ENCODE data around the gene C1S.

The C1S gene

GRCh38 chr12:7075939-7076338 is 15.4 kb downstream of the C1S start:
- no peaks in the 10 kb centered on the region for H3K36me3 Mint-ChIP-seq
- H3K27ac Mint-ChIP-seq, result no peak overlapping the region
- H3K4me3 Mint-ChIP-seq, result no peak overlapping the region
- DNase-seq (ENCODE audit: low spot score in 2 of 2) (no peak), ATAC-seq (ENCODE audit: low read depth) (no peak)
- peaks cover 18% of the 10 kb centered on the region for H3K27me3 Mint-ChIP-seq
- no peaks in the 10 kb centered on the region for H3K4me1 Mint-ChIP-seq
- H3K9me3 Mint-ChIP-seq, result no peaks in the 10 kb centered on the region

- no peaks in the 10 kb centered on the region for H3K9me3 Mint-ChIP-seq
- DNase-seq (ENCODE audit: low spot score in 2 of 2), result no peak
- peaks cover 18% of the 10 kb centered on the region for H3K27me3 Mint-ChIP-seq
- no peak overlapping the region for H3K4me3 Mint-ChIP-seq
- H3K27ac Mint-ChIP-seq, result no peak overlapping the region
- ATAC-seq (ENCODE audit: low read depth), result no peak
- H3K36me3 Mint-ChIP-seq, result no peaks in the 10 kb centered on the region
- H3K4me1 Mint-ChIP-seq, result no peaks in the 10 kb centered on the region
Measured at GRCh38 chr12:7076493-7076892, 16.0 kb downstream of the C1S start.

- DNase-seq (ENCODE audit: low spot score in 2 of 2), result no peak
- Mint-ChIP-seq H3K4me1 (peaks cover under 1% of the 10 kb centered on the region), H3K36me3 (peaks cover under 1% of the 10 kb centered on the region), H3K27ac (no peak overlapping the region), H3K4me3 (no peak overlapping the region), H3K27me3 (peaks cover 11% of the 10 kb centered on the region), H3K9me3 (peaks cover 2% of the 10 kb centered on the region)
- no peak for ATAC-seq (ENCODE audit: low read depth)
Measured at GRCh38 chr12:7078163-7078562, 17.6 kb downstream of the C1S start.

DNA sequence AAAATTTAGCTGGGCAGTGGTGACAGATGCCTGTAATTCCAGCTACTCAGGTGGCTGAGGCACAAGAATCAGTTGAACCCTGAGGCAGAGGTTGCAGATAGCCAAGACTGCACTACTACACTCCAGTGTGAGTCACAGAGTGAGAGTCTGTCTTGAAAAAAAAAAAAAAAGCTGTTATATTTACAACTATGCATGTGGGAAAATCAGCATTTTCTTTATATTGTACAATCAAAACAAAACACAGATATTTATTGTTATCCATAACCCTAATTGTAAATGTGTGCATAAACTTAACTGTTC is 19.3 kb downstream of the C1S start:
- DNase-seq (ENCODE audit: low spot score in 2 of 2) (no peak), ATAC-seq (ENCODE audit: low read depth) (no peak)
- Mint-ChIP-seq H3K27me3 (peaks cover 13% of the 10 kb centered on the region), H3K9me3 (peaks cover 4% of the 10 kb centered on the region), H3K4me1 (peaks cover 3% of the 10 kb centered on the region), H3K27ac (no peak overlapping the region), H3K36me3 (peaks cover 3% of the 10 kb centered on the region), H3K4me3 (no peak overlapping the region)

- peaks cover 10% of the 10 kb centered on the region for H3K27me3 Mint-ChIP-seq
- H3K4me1 Mint-ChIP-seq, result peaks cover 3% of the 10 kb centered on the region
- ATAC-seq (ENCODE audit: low read depth) (no peak), DNase-seq (ENCODE audit: low spot score in 2 of 2) (no peak)
- H3K36me3 Mint-ChIP-seq, result peaks cover 3% of the 10 kb centered on the region
- no peak overlapping the region for H3K4me3 Mint-ChIP-seq
- H3K9me3 Mint-ChIP-seq, result peaks cover 4% of the 10 kb centered on the region
- H3K27ac Mint-ChIP-seq, result no peak overlapping the region
Measured at GRCh38 chr12:7081037-7081436, 20.5 kb downstream of the C1S start.

- Mint-ChIP-seq H3K36me3 (peaks cover 3% of the 10 kb centered on the region), H3K4me1 (peaks cover 3% of the 10 kb centered on the region), H3K27me3 (peaks cover 5% of the 10 kb centered on the region), H3K27ac (no peak overlapping the region), H3K9me3 (peaks cover 4% of the 10 kb centered on the region), H3K4me3 (no peak overlapping the region)
- ATAC-seq (ENCODE audit: low read depth) (no peak), DNase-seq (ENCODE audit: low spot score in 2 of 2) (no peak)
Measured at GRCh38 chr12:7083125-7083524, 22.6 kb downstream of the C1S start.

- no peak for ATAC-seq (ENCODE audit: low read depth)
- no peak overlapping the region for H3K4me3 Mint-ChIP-seq
- no peaks in the 10 kb centered on the region for H3K36me3 Mint-ChIP-seq
- H3K27ac Mint-ChIP-seq, result no peak overlapping the region
- peaks cover 5% of the 10 kb centered on the region for H3K27me3 Mint-ChIP-seq
- H3K9me3 Mint-ChIP-seq, result no peaks in the 10 kb centered on the region
- peaks cover 5% of the 10 kb centered on the region for H3K4me1 Mint-ChIP-seq
- DNase-seq (ENCODE audit: low spot score in 2 of 2), result no peak
Measured at GRCh38 chr12:7089196-7089871, 28.8 kb downstream of the C1S start.

DNA sequence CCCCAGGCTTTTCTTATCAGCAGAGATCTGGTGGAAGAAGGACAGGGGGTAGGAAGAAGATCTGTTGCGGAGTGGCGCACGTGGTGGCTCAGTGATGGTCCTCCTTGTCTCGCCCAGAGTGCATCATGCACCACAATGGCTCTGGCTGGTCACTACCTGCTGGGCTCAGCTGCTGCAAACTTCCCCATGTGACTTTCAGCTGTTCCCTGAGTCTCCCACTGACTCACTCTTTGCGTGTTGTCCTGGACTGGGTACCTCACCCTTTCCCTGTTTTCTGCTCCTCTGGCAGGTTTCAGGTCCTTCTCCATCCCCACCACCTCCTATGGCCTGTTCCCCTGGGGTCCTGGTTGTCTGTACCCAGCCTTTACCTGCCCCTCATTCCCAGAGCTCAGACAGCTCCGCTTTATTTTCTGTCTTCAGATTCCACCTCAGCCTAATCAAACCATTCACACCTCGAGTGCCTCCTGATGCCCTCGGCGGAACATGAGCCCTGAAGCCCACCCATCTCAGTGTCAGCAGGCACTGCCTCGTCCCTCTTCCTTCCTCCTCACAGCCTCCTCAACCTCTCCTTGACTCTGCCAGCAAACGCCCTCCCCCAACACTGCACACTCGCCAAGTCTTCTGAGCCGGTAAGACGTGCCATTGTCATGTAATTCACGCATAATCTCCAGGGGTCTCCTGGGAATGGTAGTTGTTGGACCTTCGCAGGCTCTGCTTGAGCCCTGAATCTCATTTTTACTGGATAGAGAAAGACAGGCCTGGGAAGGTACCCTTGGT is 29.9 kb downstream of the C1S start:
- no peak overlapping the region for H3K4me3 Mint-ChIP-seq
- peaks cover 5% of the 10 kb centered on the region for H3K4me1 Mint-ChIP-seq
- DNase-seq (ENCODE audit: low spot score in 2 of 2), result no peak
- H3K27ac Mint-ChIP-seq, result no peak overlapping the region
- peaks cover 5% of the 10 kb centered on the region for H3K27me3 Mint-ChIP-seq
- no peaks in the 10 kb centered on the region for H3K9me3 Mint-ChIP-seq
- no peak for ATAC-seq (ENCODE audit: low read depth)
- no peaks in the 10 kb centered on the region for H3K36me3 Mint-ChIP-seq

DNA sequence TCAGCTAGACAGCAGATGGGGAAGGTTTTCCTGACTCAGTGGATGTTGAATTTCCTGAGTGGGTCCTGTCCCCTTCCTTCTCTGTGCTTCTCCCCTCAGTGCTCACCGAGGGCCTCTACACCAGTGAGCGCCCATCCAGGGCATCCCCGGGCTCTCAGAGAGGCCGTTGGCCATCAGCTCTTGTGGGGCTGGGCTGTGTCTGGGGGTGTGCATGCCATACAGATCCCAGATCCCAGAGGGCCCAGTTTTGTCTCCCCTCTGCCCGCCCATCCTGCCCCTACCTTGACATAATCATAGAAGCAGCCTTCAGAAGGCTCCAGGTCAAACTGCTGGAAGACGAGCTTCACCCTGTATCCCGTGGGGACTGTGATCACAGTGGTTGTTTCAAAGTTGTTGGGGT is 30.7 kb downstream of the C1S start:
- Mint-ChIP-seq H3K27me3 (peaks cover 5% of the 10 kb centered on the region), H3K27ac (no peak overlapping the region), H3K4me1 (peaks cover 5% of the 10 kb centered on the region), H3K4me3 (peak overlapping the region; percentile 64), H3K36me3 (no peaks in the 10 kb centered on the region), H3K9me3 (no peaks in the 10 kb centered on the region)
- no peak for ATAC-seq (ENCODE audit: low read depth)
- no peak for DNase-seq (ENCODE audit: low spot score in 2 of 2)

GRCh38 chr12:7091660-7092228 is 31.2 kb downstream of the C1S start:
- DNase-seq (ENCODE audit: low spot score in 2 of 2) (no peak), ATAC-seq (ENCODE audit: low read depth) (no peak)
- Mint-ChIP-seq H3K9me3 (no peaks in the 10 kb centered on the region), H3K27me3 (peaks cover 5% of the 10 kb centered on the region), H3K27ac (no peak overlapping the region), H3K36me3 (no peaks in the 10 kb centered on the region), H3K4me3 (peak overlapping the region; percentile 88), H3K4me1 (peaks cover 5% of the 10 kb centered on the region)

DNA sequence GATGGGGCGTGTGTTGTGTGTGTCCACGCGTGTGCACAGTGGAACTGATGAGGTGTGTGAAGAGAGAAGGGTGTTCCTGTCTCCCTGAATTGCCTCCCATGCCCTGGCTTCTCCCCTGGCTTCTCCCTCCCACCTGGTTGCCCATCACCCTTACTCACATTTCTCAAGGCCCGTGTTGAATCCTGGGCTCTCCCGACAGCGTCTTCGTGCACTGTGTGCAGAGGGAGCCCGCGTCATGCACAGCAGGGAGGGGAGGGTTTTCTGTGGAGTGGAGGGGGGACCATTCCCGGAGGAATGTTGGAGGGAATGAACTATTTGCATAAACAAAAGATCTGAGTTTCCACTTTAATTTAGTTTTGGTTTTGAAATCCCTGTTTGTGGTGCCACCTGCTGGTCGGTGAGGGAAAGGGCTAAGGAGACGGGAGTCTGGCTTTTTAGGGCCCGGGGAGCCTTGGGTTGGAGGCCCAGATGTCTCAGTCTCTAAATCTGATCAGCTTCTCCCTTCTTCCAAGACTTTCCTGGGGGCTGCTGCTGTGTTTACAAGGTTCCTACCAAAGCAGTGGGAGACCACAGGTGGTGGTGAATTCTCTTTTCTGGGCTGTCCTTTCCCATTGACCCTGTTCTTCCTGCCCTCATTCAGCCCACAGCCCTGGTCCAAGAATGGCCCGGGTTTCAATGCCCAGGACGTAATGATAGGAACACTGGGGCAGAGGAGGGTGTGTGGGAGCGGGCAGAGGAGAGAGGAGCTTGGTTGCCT is 31.9 kb downstream of the C1S start, which contains the start of gene C1R:
Gene C1R, minus strand, starts transcription at position 217 of the 757 bp plus-strand sequence. Its CDS starts 57 bp downstream, at position 160.
- Mint-ChIP-seq H3K36me3 (no peaks in the 10 kb centered on the region), H3K27me3 (peaks cover 5% of the 10 kb centered on the region), H3K27ac (no peak within 1 kb of the TSS), H3K9me3 (no peaks in the 10 kb centered on the region), H3K4me1 (peaks cover 5% of the 10 kb centered on the region), H3K4me3 (peak within 1 kb of the TSS; percentile 88)
- ATAC-seq (ENCODE audit: low read depth) (peak; percentile 58), DNase-seq (ENCODE audit: low spot score in 2 of 2) (peak; percentile 50 to 58)

- Mint-ChIP-seq H3K27ac (no peak overlapping the region), H3K27me3 (peaks cover 5% of the 10 kb centered on the region)
- ATAC-seq (ENCODE audit: low read depth), result no peak
Measured at GRCh38 chr12:7092986-7093460, 32.5 kb downstream of the C1S start.

GRCh38 chr12:7093486-7093885 is 33.0 kb downstream of the C1S start:
- Mint-ChIP-seq H3K36me3 (no peaks in the 10 kb centered on the region), H3K27me3 (peaks cover 5% of the 10 kb centered on the region), H3K9me3 (no peaks in the 10 kb centered on the region), H3K4me3 (no peak overlapping the region), H3K4me1 (peaks cover 5% of the 10 kb centered on the region), H3K27ac (no peak overlapping the region)
- ATAC-seq (ENCODE audit: low read depth) (no peak), DNase-seq (ENCODE audit: low spot score in 2 of 2) (no peak)

More at GRCh38 chr12:7092986-7093460, 32.5 kb downstream of the C1S start:
- no peaks in the 10 kb centered on the region for H3K9me3 Mint-ChIP-seq
- DNase-seq (ENCODE audit: low spot score in 2 of 2), result no peak
- peak overlapping the region; percentile 88 for H3K4me3 Mint-ChIP-seq
- peaks cover 5% of the 10 kb centered on the region for H3K4me1 Mint-ChIP-seq
- no peaks in the 10 kb centered on the region for H3K36me3 Mint-ChIP-seq

DNA sequence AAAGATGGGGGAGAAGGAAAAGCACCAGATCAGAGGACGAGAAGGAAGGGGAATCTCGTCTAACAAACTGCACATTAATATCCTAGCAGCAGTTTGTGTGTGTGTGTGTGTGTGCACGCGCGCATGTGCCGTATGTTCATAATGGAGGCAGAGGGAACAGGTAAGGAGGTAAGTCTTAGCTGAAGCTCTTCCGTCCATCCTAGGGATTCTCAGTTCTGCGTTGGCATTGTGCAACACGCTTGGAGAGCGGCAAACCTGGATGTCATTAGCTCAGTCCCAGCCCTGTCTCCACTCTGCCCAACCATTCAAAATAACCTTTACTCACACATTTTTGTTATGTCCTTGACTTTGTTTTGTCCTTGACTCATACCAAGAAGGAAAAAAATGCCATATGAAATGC is 33.4 kb downstream of the C1S start:
- DNase-seq (ENCODE audit: low spot score in 2 of 2) (no peak), ATAC-seq (ENCODE audit: low read depth) (no peak)
- Mint-ChIP-seq H3K9me3 (no peaks in the 10 kb centered on the region), H3K36me3 (no peaks in the 10 kb centered on the region), H3K4me3 (no peak overlapping the region), H3K27me3 (peaks cover 5% of the 10 kb centered on the region), H3K4me1 (peaks cover 5% of the 10 kb centered on the region), H3K27ac (no peak overlapping the region)
